Activated CD4-positive, alpha-beta T cell treated with anti-CD3 and anti-CD28 coated beads, Interleukin-2, amount 50 U/mL, for 1 hour (primary cell): ENCODE data around the gene STARD13.

Source experiments
- DNase-seq: peaks from one replicate; pipeline ENCODE4 v3.0.0-alpha.2; 2020

The STARD13 gene

GRCh38 chr13:33276570-33276969 is 9.0 kb downstream of the STARD13 start:
- no peak for DNase-seq

GRCh38 chr13:33275916-33276315 is 9.6 kb downstream of the STARD13 start:
- DNase-seq, result no peak

- no peak for DNase-seq
Observed at GRCh38 chr13:33274264-33274663, 11.3 kb downstream of the STARD13 start.

GRCh38 chr13:33272531-33273124 is 12.9 kb downstream of the STARD13 start:
- DNase-seq, result no peak

- DNase-seq, result no peak
Observed at GRCh38 chr13:33271759-33272158, 13.8 kb downstream of the STARD13 start.

GRCh38 chr13:33270895-33271538 is 14.5 kb downstream of the STARD13 start:
- DNase-seq, result no peak

- DNase-seq, result no peak
Observed at GRCh38 chr13:33265607-33266006, 19.9 kb downstream of the STARD13 start.

- no peak for DNase-seq
Observed at GRCh38 chr13:33265133-33265532, 20.4 kb downstream of the STARD13 start.

GRCh38 chr13:33264620-33264978 is 21.0 kb downstream of the STARD13 start:
- DNase-seq, result no peak

GRCh38 chr13:33263976-33264619 is 21.5 kb downstream of the STARD13 start:
- no peak for DNase-seq

GRCh38 chr13:33263484-33263883 is 22.1 kb downstream of the STARD13 start:
- no peak for DNase-seq

GRCh38 chr13:33262997-33263396 is 22.6 kb downstream of the STARD13 start:
- no peak for DNase-seq

GRCh38 chr13:33262594-33262993 is 23.0 kb downstream of the STARD13 start:
- DNase-seq, result no peak

GRCh38 chr13:33262062-33262487 is 23.5 kb downstream of the STARD13 start:
- DNase-seq, result no peak

- DNase-seq, result no peak
Observed at GRCh38 chr13:33261387-33262061, 24.0 kb downstream of the STARD13 start.

- DNase-seq, result no peak
Observed at GRCh38 chr13:33260168-33261098, 25.1 kb downstream of the STARD13 start.

GRCh38 chr13:33259296-33259695 is 26.3 kb downstream of the STARD13 start:
- DNase-seq, result no peak

GRCh38 chr13:33258808-33259193 is 26.8 kb downstream of the STARD13 start:
- DNase-seq, result no peak

GRCh38 chr13:33257841-33258807 is 27.4 kb downstream of the STARD13 start:
- DNase-seq, result no peak

GRCh38 chr13:33256148-33256840 is 29.3 kb downstream of the STARD13 start:
- no peak for DNase-seq

GRCh38 chr13:33252135-33252534 is 33.4 kb downstream of the STARD13 start:
- no peak for DNase-seq
